Colon (tissue), 2 donors: ENCODE results near the gene FBXO11.
"Not testable (repeated sequence)": the region's sequence is repeated elsewhere in the genome, so short reads cannot be mapped to it uniquely, and the experiment has no call there.

Experiments
- FAIRE-seq: peaks from 2 replicates; lab custom pipeline; 2012; peaks lifted over from hg19 to GRCh38; lab: Jason Lieb, UNC
- donor health status: control.
- donor health status: control.

The FBXO11 gene

DNA sequence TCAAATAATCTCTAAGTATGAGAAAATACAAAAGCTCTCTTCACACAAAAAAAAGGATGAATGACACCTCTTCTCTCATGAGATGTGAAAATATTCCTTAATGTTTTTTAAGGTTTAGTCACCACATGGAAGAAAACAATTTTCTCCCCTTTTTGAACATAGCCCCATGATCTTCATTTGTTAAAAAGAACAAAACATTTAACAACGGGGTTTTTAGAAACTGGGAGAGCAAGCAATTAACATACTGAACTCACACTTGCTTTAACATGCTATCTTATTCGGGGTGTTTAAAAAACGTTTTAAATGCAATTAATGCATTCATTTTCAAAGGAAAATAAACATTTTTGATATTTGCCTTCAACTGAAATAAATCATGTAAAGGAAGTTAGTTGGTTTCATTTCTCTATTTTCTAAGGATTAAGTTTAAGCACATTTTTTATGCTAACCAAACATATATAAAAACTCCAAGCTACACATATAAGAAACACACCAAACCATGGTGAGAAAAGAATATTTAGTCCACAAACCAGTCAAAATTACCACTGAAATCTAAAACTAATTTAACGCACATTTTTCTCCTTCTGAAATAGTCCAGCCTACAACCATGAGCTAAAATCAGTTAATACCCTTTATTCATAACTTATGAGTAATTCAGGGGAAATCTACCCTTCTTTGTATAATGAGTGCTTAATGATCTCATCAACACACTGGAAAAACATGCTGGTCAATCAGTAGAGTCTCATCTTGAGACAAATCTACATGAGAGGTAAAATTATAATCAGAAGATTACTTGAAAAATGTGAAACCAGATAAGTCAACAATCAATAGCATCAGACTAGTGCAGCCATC, 8.2 kb downstream of the FBXO11 start:
- FAIRE-seq, result no peak

DNA sequence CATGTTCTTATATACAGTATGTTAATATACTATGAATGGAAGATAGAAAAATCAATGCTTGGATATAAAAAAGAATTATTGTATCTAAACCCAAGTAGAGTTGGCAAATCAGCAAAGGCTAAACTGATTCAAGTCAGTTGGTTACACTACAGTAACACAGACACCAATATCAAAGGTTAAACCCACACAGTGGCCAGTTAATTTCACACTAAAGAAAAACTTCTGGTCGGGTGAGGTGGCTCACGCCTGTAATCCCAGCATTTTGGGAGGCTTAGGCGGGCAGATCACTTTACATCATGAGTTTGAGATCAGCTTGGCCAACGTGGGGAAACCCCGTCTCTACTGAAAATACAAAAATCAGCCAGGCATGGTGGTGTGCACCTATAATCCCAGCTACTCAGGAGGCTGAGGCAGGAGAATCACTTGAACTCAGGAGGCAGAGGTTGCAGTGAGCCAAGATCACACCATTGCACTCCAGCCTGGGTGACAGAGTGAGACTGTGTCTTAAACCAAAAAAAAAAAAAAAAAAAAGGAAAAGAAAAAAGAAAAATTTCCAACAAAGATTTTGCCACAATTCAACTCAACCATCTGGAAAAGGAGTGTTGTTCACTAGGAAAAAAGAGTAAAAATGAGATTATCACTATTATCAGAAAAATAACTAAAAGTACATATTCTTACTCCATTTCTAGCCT, 9.0 kb downstream of the FBXO11 start:
- not testable (repeated sequence) for FAIRE-seq

GRCh38 chr2:47896450-47896968, 9.8 kb downstream of the FBXO11 start:
- FAIRE-seq, result no peak

GRCh38 chr2:47893771-47894170, 12.5 kb downstream of the FBXO11 start:
- FAIRE-seq, result no peak

DNA sequence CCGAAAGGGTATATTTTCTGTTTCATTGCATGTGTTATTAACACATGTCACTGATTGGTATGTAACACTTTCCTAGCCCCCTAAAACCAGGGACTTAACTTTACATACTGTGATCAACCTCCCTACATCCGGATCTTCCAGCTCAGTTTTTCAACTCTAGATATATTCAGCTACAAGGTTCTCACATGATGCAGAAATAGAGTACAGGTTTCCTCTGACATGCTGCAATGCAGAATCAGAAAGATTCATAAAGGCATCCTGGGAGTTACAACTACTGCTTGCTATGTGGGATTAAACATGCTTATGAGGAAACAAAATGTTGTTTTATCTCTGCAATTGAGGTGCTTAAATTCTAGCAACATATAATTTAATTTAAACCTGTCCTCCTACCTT, 14.0 kb downstream of the FBXO11 start:
- FAIRE-seq, result no peak

GRCh38 chr2:47891369-47892337, 14.6 kb downstream of the FBXO11 start:
- FAIRE-seq, result no peak

DNA sequence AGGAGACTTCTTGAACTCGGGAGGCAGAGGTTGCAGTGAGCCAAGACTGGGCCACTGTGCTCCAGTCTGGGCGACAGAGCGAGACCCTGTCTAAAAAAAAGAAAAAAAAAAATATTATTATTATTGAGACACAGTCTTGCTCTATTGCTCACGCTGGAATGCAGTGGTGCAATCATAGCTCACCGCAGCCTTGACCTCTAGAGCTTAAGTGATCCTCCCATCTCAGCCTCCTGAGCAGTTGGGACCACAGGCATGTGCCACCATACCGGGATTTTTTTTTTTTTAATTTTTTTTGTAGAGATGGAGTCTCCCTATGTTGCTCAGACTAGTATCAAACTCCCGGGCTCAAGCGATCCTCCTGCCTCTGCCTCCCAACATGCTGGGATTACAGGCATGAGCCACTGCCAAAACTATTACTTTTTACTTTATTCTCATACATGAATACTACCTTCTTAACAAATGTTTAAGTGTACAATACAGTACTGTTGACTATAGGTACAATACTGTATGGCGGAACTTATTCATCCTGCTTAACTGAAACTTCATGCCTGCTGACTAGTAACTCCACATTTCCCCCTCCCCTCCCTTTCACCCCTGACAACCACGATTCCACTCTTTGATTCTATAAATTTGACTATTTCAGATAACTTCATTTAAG, 15.5 kb downstream of the FBXO11 start:
- FAIRE-seq, result no peak

DNA sequence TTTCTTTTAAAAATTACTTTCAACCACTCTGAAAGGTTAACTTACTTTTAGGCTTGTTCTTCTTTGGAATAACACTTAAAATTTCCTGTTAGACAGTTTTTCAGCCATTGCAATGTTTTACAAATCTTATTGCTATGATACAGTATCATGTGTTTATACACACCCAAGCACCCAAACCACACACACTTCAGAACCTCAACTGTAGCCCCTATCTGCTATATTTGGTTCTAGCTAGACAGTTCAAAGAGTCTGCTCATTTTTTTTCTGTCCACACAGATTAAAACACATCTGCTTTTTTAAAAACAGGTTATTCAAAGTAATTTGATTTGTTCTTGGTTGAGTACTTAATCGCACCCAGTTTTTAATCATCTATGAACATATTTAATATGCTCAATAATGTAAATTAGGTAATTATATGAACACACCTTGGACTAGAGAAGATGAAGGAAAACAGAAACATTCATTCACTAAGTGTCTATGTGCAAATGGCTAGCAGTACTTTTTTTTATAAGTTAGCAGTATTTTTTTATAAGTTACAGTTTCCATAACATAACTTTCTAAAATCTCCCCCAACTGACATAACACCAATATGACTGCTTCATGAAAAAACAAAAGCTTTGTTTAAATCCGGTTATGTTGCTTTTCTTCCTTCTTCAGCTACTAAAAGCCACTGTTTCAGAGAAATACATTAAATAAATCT, 17.6 kb downstream of the FBXO11 start:
- FAIRE-seq, result no peak

- FAIRE-seq, result no peak
Measured at GRCh38 chr2:47876912-47877311, 29.4 kb downstream of the FBXO11 start.

DNA sequence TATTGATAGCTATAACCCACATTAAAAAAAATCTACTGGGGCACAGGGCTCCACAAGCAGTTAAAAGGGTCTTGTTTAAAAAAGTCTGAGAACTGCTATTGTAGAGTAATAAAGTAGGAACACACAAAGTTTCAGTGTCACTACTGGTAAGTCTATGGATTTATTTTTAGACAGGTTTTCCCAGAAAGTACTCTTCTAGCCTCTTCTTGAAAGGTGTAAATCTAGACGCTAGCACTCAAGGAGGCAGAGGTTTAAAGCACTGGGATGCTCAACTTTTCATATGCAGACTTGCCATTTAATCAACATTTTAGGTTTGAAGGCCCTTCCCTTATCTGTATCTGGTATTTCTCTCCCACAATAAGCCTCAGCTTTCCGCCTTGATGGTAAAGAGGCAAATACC, 33.4 kb downstream of the FBXO11 start:
- FAIRE-seq, result no peak

- no peak for FAIRE-seq
Measured at GRCh38 chr2:47870641-47871540, 35.4 kb downstream of the FBXO11 start.

DNA sequence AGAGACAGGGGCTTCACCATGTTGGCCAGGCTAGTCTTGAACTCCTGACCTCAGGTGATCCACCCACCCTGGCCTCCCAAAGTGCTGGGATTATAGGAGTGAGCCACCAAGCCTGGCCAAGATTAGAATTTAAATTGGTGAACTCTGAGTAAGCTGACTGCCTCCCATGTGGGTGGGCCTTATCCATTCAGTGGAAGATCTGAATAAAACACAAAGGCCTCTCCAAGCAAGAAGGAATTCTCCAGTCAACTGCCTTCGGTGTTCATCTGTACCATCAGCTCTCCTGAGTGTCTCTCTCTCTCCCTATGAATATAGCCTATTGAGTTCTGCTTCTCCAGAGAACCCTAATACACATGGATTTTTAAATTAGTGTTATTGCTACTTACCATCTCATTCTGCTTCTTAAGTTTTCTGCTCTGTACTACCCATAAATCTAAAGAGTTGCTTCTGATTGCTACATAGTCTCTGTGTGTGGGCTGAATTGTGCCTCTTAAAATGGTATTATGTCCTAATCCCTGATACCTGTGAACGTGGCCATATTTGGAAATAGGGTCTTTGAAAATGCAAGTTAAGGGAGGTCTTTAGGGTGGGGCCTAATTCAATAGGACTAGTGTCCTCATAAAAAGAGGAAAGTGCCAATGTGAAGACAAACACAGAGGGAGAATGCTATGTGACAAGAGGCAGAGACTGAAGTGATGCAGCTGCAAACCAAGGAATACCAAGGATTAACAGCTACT, 36.3 kb downstream of the FBXO11 start:
- FAIRE-seq, result no peak

DNA sequence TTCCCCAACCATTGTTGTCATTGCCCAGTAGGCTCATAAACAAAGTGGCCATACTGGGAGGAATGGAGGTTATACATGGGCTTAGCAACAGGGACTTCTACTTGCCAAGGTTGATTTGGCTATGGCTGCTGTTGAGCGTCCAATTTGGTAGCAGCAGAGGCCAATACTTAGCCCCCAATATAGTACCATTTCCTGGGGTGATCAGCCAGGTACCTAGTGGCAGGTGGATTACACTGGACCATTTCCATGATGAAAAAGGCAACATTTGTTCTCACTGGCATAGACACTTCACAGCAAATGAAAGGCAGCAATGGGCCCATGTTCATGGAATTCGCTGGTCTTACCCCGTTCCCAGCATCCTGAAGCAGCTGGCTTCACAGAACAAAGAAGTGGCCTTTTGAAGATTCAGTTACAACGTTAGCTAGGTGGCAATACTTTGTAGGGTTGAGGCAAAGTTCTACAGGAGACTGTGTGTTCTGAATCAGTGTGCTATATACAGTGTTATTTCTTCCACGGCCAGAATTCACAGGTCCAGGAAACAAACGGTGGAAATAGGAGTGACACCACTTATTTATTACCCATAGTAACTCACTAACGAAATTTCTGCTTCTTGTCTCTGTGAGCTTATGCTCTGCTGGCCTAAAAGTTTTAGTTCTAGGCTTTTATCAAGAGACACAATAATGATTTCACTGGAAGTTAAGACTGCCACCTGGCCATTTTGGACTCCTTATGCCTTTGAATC, 37.5 kb downstream of the FBXO11 start:
- FAIRE-seq, result no peak

GRCh38 chr2:47867205-47867604, 39.1 kb downstream of the FBXO11 start:
- FAIRE-seq, result no peak

DNA sequence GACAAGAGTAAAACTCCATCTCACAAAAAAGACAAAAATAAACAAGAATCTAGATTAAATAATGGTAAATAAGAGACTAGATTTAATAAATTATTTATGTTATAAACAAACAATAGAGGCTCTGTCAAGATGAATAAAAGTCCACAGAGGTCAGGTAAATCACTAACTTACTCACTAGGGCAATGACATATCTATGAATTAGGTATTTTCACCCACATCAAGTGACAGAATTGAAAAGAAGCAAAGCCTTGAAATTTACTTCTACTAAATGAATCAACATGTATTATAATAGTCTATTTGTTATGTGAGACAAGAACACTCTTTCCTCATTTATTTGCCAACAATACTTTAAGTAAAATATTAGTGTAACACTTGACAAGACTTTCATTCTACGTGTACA, 41.7 kb downstream of the FBXO11 start:
- no peak for FAIRE-seq

DNA sequence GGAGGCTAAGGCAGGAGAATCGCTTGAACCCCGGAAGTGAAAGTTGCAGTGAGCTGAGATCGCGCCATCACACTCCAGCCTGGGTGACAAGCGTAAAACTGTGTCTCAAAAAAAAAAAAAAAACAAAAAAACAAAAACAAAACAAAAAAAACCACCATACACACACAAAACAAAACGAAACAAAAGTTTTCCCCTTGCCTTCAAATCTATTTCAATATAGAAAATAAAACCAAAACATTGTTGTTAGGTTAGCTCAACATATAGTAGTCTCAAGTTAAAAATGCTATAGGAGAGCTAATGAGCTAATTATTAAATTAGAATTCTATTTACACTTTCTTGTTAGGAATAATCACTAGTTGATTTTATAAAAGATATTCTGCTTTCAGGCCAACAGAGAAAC, 43.3 kb downstream of the FBXO11 start:
- FAIRE-seq, result no peak

DNA sequence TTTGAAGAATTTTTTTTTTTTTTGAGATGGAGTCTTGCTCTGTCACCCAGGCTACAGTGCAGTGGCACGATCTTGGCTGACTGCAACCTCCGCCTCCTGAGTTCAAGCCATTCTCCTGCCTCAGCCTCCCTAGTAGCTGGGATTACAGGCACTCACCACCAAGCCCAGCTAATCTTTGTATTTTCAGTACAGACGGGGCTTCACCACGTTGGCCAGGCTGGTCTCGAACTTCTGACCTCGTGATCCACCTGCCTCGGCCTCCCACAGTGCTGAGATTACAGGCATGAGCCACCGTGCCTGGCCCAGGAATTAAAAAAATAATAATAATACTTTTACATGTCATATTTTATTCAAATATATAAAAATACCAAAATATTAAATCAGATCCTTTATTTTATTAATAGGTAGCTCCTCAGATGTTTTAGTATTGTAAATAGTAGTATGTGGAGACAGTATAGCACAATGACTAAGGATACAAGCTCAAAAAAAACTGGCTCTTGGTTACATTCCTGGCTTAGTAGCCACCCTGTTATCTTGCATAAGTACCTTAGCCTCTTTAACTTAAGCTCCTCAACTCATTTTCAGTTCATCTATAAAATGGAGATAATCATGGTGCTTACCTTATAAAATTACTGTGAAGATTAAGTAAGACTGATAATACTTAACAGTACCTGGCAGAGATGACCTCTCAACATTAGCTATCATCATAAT, 53.1 kb downstream of the FBXO11 start:
- not testable (repeated sequence) for FAIRE-seq

DNA sequence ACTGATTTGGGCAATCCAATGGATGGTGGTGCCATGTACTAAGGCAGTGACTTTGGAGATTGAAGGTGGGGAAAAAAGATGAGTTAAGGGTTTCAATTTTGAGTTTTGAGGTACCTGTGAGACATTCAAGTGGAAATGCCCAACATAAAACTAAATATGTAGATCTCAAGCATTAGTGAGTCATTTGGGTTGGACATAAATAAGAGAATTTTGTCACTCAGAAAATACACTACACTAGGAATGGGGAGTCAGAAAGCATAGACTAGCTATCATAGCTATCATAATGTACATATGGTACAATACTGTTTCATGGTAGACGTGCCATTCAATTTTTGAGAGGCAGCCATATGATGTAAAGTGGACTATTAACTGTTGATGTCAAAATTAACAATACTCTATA, 56.1 kb downstream of the FBXO11 start:
- no peak for FAIRE-seq
